Mononuclear cell (primary cell): ENCODE data around the gene DNAH11. TPM values are rescaled to one million over a fixed set of nuclear protein-coding genes. Genes with fewer than 3 reads are reported as not detected.
"Not testable (repeated sequence)": the region's sequence is repeated elsewhere in the genome, so short reads cannot be mapped to it uniquely, and the experiment has no call there.

Source experiments
- H3K27me3 ChIP-seq: 2 replicates; pipeline ENCODE4 v1.6.0; 2011; ENCODE audit warnings: low read length, control low read depth; ENCODE audit not compliant: insufficient read depth
- H3K4me1 ChIP-seq: 2 replicates; pipeline ENCODE4 v1.5.1; 2011; ENCODE audit warnings: mild to moderate bottlenecking, low read length, control low read depth; ENCODE audit not compliant: insufficient read depth
- H3K4me3 ChIP-seq: 2 replicates; pipeline ENCODE4 v1.5.1; 2011; ENCODE audit warnings: mild to moderate bottlenecking, low read length, moderate library complexity
- H3K9me3 ChIP-seq: 2 replicates; pipeline ENCODE4 v1.5.1; 2011; ENCODE audit warnings: low read depth, mild to moderate bottlenecking, control low read depth, low read length
- total RNA-seq: library from RNA; depleted of rRNA; stranded (reverse); fragments of >200 nt; gene quantifications from one replicate; pipeline ENCODE4 v1.2.3, GENCODE V29; 2012

DNAH11 gene
- total RNA-seq, 1 donor: under 0.01 TPM

GRCh38 chr7:21912931-21913780, 370.3 kb downstream of the DNAH11 start:
- no peak overlapping the region for H3K4me3 ChIP-seq
- no peaks in the 10 kb centered on the region for H3K9me3 ChIP-seq
- no peaks in the 10 kb centered on the region for H3K27me3 ChIP-seq
- peaks cover 11% of the 10 kb centered on the region for H3K4me1 ChIP-seq

GRCh38 chr7:21914671-21915070, 371.8 kb downstream of the DNAH11 start:
- Histone ChIP-seq H3K9me3 (no peaks in the 10 kb centered on the region), H3K4me1 (peaks cover 11% of the 10 kb centered on the region), H3K4me3 (no peak overlapping the region), H3K27me3 (no peaks in the 10 kb centered on the region)

GRCh38 chr7:21915140-21915539, 372.3 kb downstream of the DNAH11 start:
- Histone ChIP-seq H3K9me3 (no peaks in the 10 kb centered on the region), H3K4me1 (peaks cover 11% of the 10 kb centered on the region), H3K27me3 (no peaks in the 10 kb centered on the region), H3K4me3 (no peak overlapping the region)

- H3K4me1 ChIP-seq: peaks cover 11% of the 10 kb centered on the region
- H3K4me3 ChIP-seq: no peak overlapping the region
- H3K27me3 ChIP-seq: no peaks in the 10 kb centered on the region
- H3K9me3 ChIP-seq: no peaks in the 10 kb centered on the region
Observed at GRCh38 chr7:21916176-21916575, 373.3 kb downstream of the DNAH11 start.

GRCh38 chr7:21916629-21917028, 373.8 kb downstream of the DNAH11 start:
- Histone ChIP-seq H3K4me1 (peaks cover 11% of the 10 kb centered on the region), H3K9me3 (no peaks in the 10 kb centered on the region), H3K27me3 (no peaks in the 10 kb centered on the region), H3K4me3 (no peak overlapping the region)

GRCh38 chr7:21918216-21918615, 375.4 kb downstream of the DNAH11 start:
- H3K27me3 ChIP-seq: no peaks in the 10 kb centered on the region
- no peak overlapping the region for H3K4me3 ChIP-seq
- H3K9me3 ChIP-seq: no peaks in the 10 kb centered on the region
- peaks cover 15% of the 10 kb centered on the region for H3K4me1 ChIP-seq

GRCh38 chr7:21920936-21921335, 378.1 kb downstream of the DNAH11 start:
- peaks cover 7% of the 10 kb centered on the region for H3K4me1 ChIP-seq
- H3K9me3 ChIP-seq: no peaks in the 10 kb centered on the region
- H3K4me3 ChIP-seq: no peak overlapping the region
- no peaks in the 10 kb centered on the region for H3K27me3 ChIP-seq

- Histone ChIP-seq H3K9me3 (no peaks in the 10 kb centered on the region), H3K4me1 (peaks cover 7% of the 10 kb centered on the region), H3K27me3 (no peaks in the 10 kb centered on the region), H3K4me3 (no peak overlapping the region)
Observed at GRCh38 chr7:21922605-21923004, 379.8 kb downstream of the DNAH11 start.

GRCh38 chr7:21923658-21924057, 380.8 kb downstream of the DNAH11 start:
- H3K27me3 ChIP-seq: no peaks in the 10 kb centered on the region
- no peak overlapping the region for H3K4me3 ChIP-seq
- no peaks in the 10 kb centered on the region for H3K9me3 ChIP-seq
- H3K4me1 ChIP-seq: peaks cover 7% of the 10 kb centered on the region

- no peaks in the 10 kb centered on the region for H3K9me3 ChIP-seq
- H3K4me1 ChIP-seq: peaks cover 7% of the 10 kb centered on the region
- no peak overlapping the region for H3K4me3 ChIP-seq
- no peaks in the 10 kb centered on the region for H3K27me3 ChIP-seq
Observed at GRCh38 chr7:21926448-21926847, 383.6 kb downstream of the DNAH11 start.

- peaks cover 7% of the 10 kb centered on the region for H3K4me1 ChIP-seq
Observed at GRCh38 chr7:21927693-21928092, 384.9 kb downstream of the DNAH11 start.

GRCh38 chr7:21933293-21933692, 390.5 kb downstream of the DNAH11 start:
- not testable (repeated sequence) for H3K4me1 ChIP-seq, H3K4me3 ChIP-seq, H3K9me3 ChIP-seq, H3K27me3 ChIP-seq

More at GRCh38 chr7:21927693-21928092, 384.9 kb downstream of the DNAH11 start:
- H3K9me3 ChIP-seq: no peaks in the 10 kb centered on the region
- H3K4me3 ChIP-seq: no peak overlapping the region
- H3K27me3 ChIP-seq: no peaks in the 10 kb centered on the region

GRCh38 chr7:21934808-21935207, 392.0 kb downstream of the DNAH11 start:
- no peaks in the 10 kb centered on the region for H3K27me3 ChIP-seq
- no peak overlapping the region for H3K4me3 ChIP-seq
- H3K9me3 ChIP-seq: no peaks in the 10 kb centered on the region
- H3K4me1 ChIP-seq: peaks cover 15% of the 10 kb centered on the region

GRCh38 chr7:21938463-21938862, 395.6 kb downstream of the DNAH11 start:
- Histone ChIP-seq H3K9me3 (no peaks in the 10 kb centered on the region), H3K4me1 (peaks cover 45% of the 10 kb centered on the region), H3K27me3 (no peaks in the 10 kb centered on the region), H3K4me3 (no peak overlapping the region)

GRCh38 chr7:21939136-21939857, 396.5 kb downstream of the DNAH11 start:
- no peaks in the 10 kb centered on the region for H3K27me3 ChIP-seq
- no peak overlapping the region for H3K4me3 ChIP-seq
- peaks cover 53% of the 10 kb centered on the region for H3K4me1 ChIP-seq
- no peaks in the 10 kb centered on the region for H3K9me3 ChIP-seq
